ENCODE results near the gene GEMIN5. TPM values are rescaled to one million over a fixed set of nuclear protein-coding genes. Genes with fewer than 3 reads are reported as not detected.

GEMIN5 gene
- total RNA-seq, 1 experiment from 2014 or later: 29.5 TPM

GRCh38 chr5:154968953-154969352 lies 30.9 kb upstream of the GEMIN5 start:
- no peak for TF ChIP-seq TCF7L2 (IDR thresholded peaks at IDR 0.05; ENCODE audit: low read depth, low read length)
- no peak for TF ChIP-seq CTCF (IDR thresholded peaks at IDR 0.05)
- TF ChIP-seq REST (IDR thresholded peaks at IDR 0.05; ENCODE audit: insufficient read depth in 1 of 2, low read depth in 2 of 2, low read length in 1 of 2): no peak
- TF ChIP-seq POLR2AphosphoS5 (IDR thresholded peaks at IDR 0.05; ENCODE audit: low read depth, low read length): no peak
- TF ChIP-seq SIN3A (IDR thresholded peaks at IDR 0.05; ENCODE audit: borderline replicate concordance, insufficient read depth, low read depth, low read length): no peak
- no peak overlapping the region for H3K4me3 ChIP-seq (ENCODE audit: low read depth in 2 of 2, low read length in 2 of 2)
- H3K36me3 ChIP-seq (ENCODE audit: control insufficient read depth, insufficient read depth, low read length): no peaks in the 10 kb centered on the region; the same call in 1 of the 2 replicates
- ChIA-PET CTCF (no interaction called here), POLR2A (no interaction called here)
- no peaks in the 10 kb centered on the region for H3K9me3 ChIP-seq (ENCODE audit: control insufficient read depth, insufficient read depth, low read depth, low read length)
- in situ Hi-C loops (cut with HindIII; ENCODE audit: low pct_unique_long_range_greater_than_20kb, low sequenced_read_pairs): no loop called here
- ATAC-seq (no peak), DNase-seq (ENCODE audit: low read depth, low spot score) (no peak)
- no peaks in the 10 kb centered on the region for H3K4me1 ChIP-seq (ENCODE audit: control insufficient read depth, insufficient read depth, low read length)
- H3K27me3 ChIP-seq (ENCODE audit: control insufficient read depth, insufficient read depth, low read length): no peaks in the 10 kb centered on the region
- H3K27ac ChIP-seq (ENCODE audit: low read length): no peak overlapping the region
- intact Hi-C loops (cut with micrococcal nuclease; ENCODE audit: unreplicated experiment): no loop called here
- BruUV-seq (replicated peaks): no TSS peak

GRCh38 chr5:154967421-154968024 lies 29.5 kb upstream of the GEMIN5 start:
- H3K9me3 ChIP-seq (ENCODE audit: control insufficient read depth, insufficient read depth, low read depth, low read length): no peaks in the 10 kb centered on the region
- H3K4me3 ChIP-seq (ENCODE audit: low read depth in 2 of 2, low read length in 2 of 2): no peak overlapping the region
- TF ChIP-seq TCF7L2 (IDR thresholded peaks at IDR 0.05; ENCODE audit: low read depth, low read length) (no peak), POLR2AphosphoS5 (IDR thresholded peaks at IDR 0.05; ENCODE audit: low read depth, low read length) (no peak), SIN3A (IDR thresholded peaks at IDR 0.05; ENCODE audit: borderline replicate concordance, insufficient read depth, low read depth, low read length) (no peak), REST (IDR thresholded peaks at IDR 0.05; ENCODE audit: insufficient read depth in 1 of 2, low read depth in 2 of 2, low read length in 1 of 2) (no peak), CTCF (IDR thresholded peaks at IDR 0.05) (peak; percentile 69)
- intact Hi-C loops (cut with micrococcal nuclease; ENCODE audit: unreplicated experiment): no loop called here
- no peaks in the 10 kb centered on the region for H3K4me1 ChIP-seq (ENCODE audit: control insufficient read depth, insufficient read depth, low read length)
- CTCF ChIA-PET: no interaction called here
- no TSS peak for BruUV-seq (replicated peaks)
- H3K27ac ChIP-seq (ENCODE audit: low read length): no peak overlapping the region
- H3K36me3 ChIP-seq (ENCODE audit: control insufficient read depth, insufficient read depth, low read length): no peaks in the 10 kb centered on the region; the same call in 1 of the 2 replicates
- ATAC-seq: no peak
- no peaks in the 10 kb centered on the region for H3K27me3 ChIP-seq (ENCODE audit: control insufficient read depth, insufficient read depth, low read length)
- DNase-seq (ENCODE audit: low read depth, low spot score): no peak
- POLR2A ChIA-PET: no interaction called here
- in situ Hi-C loops (cut with HindIII; ENCODE audit: low pct_unique_long_range_greater_than_20kb, low sequenced_read_pairs): no loop called here

Data from Panc1 (cell line).